ENCODE measurements around the gene PRX. TPM values are rescaled to one million over a fixed set of nuclear protein-coding genes. Genes with fewer than 3 reads are reported as not detected.

PRX gene
- polyA plus RNA-seq, 1 donor (not counting 4 experiments of a cell fraction or from before 2014, with no cell fraction given), result 0.42 TPM

DNA sequence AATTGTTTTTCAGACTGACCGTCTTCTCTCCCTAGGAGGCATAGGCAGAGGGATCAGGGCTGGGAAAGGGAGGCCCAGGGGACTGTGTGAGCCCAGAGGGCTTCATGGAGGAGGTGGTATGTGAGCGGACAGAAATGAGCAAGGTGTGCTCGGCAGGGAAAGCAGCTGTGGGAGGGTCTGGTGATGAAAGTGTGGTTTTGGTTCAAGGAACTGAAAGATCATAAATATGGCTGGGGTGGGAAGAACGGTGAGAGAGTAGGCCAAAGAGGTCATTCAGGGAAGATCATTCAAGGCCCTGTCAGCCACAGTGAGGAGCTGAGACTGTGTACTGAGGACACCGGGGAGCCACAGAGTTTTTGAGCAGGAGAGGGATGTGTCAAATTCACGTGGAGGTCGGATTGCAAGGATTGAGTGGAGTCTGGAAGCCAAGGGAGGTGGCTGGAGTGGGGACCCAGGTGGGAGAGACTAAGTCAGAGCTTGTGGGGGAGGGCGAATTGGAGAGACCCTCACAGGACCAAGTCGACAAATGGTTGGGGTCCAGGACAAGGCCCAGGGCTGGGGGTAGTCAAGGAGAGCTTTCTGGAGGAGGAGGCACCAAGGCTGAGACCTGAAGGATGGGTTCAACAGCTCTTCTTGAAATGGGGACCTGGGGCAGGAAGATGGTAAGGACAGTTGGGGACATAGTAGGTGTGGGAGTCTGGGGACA is 57.0 kb downstream of the PRX start:
- no peak overlapping the region for H3K4me2 ChIP-seq (ENCODE audit: control insufficient read depth, extremely low read depth, insufficient read depth, low read depth, low read length)
- FAIRE-seq (no peak), DNase-seq (ENCODE audit: low read depth, low spot score) (no peak)
- no peaks in the 10 kb centered on the region for H3K9me3 ChIP-seq (ENCODE audit: control insufficient read depth, low read depth, low read length)
- no peaks in the 10 kb centered on the region for H4K20me1 ChIP-seq (ENCODE audit: control insufficient read depth, extremely low read depth, insufficient read depth, low read length)
- no peak overlapping the region for H3K27ac ChIP-seq (ENCODE audit: control insufficient read depth, insufficient read depth, low read length)
- H3K9me1 ChIP-seq (ENCODE audit: control insufficient read depth, extremely low read depth, insufficient read depth, low read length), result no peaks in the 10 kb centered on the region
- H2AFZ ChIP-seq (ENCODE audit: control insufficient read depth, low read length), result no peak overlapping the region
- dilution Hi-C loops (cut with MboI; ENCODE audit: extremely low pct_ligation_motif_present, low sequenced_read_pairs), result no loop called here
- TF ChIP-seq, protein P1, sequence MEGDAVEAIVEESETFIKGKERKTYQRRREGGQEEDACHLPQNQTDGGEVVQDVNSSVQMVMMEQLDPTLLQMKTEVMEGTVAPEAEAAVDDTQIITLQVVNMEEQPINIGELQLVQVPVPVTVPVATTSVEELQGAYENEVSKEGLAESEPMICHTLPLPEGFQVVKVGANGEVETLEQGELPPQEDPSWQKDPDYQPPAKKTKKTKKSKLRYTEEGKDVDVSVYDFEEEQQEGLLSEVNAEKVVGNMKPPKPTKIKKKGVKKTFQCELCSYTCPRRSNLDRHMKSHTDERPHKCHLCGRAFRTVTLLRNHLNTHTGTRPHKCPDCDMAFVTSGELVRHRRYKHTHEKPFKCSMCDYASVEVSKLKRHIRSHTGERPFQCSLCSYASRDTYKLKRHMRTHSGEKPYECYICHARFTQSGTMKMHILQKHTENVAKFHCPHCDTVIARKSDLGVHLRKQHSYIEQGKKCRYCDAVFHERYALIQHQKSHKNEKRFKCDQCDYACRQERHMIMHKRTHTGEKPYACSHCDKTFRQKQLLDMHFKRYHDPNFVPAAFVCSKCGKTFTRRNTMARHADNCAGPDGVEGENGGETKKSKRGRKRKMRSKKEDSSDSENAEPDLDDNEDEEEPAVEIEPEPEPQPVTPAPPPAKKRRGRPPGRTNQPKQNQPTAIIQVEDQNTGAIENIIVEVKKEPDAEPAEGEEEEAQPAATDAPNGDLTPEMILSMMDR (optimal IDR thresholded peaks at IDR 0.05 in 1 of 3, IDR thresholded peaks at IDR 0.05 in 1 of 3, conservative IDR thresholded peaks at IDR 0.05 in 1 of 3; ENCODE audit: extremely low read depth in 1 of 3, insufficient read depth in 2 of 3, low read length in 3 of 3), result no peak
- no peak for TF ChIP-seq EZH2 (IDR thresholded peaks at IDR 0.05; ENCODE audit: low read length)
- H3K79me2 ChIP-seq (ENCODE audit: control insufficient read depth, insufficient read depth, low read length), result peaks cover 2% of the 10 kb centered on the region
- no peaks in the 10 kb centered on the region for H3K27me3 ChIP-seq (ENCODE audit: control insufficient read depth, extremely low read depth, insufficient read depth, low read length)
- H3K4me3 ChIP-seq (ENCODE audit: control insufficient read depth in 2 of 3, extremely low read depth in 1 of 3, insufficient read depth in 2 of 3, low read depth in 1 of 3, low read length in 3 of 3), result no peak overlapping the region
- no peak overlapping the region for H3K9ac ChIP-seq (ENCODE audit: control insufficient read depth, extremely low read depth, insufficient read depth, low read length)
- H3K4me1 ChIP-seq (ENCODE audit: control insufficient read depth, extremely low read depth, insufficient read depth, low read length), result no peaks in the 10 kb centered on the region
- H3K36me3 ChIP-seq (ENCODE audit: control insufficient read depth in 2 of 2, extremely low read depth in 1 of 2, insufficient read depth in 2 of 2, low read length in 2 of 2), result peaks cover 0 to 8% of the 10 kb centered on the region in 2 experiments

DNA sequence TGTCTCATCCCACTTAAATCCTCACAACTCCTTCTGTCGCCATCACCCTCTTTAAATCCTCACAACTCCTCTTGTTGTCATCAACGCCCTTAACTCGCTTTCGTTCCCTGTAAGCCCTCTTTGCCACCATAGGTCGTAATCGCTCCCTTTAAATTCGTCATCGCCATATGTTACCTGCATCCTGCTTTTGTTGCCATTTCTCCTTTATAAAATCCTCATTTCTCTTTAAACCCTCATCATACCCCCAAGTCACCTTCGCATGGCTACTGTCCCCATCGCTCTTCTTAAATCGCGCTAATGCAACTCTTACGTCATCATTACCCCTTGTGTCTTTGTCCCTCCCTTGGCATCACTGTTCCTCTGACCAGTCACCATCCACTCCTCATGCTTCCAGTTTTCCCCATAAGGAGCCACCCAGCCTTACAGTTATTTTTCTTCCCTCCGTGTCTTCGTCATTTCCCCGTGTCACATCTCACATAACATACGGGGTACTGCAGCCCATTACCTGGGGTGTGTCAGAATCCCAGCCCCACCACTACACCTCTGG is 64.1 kb downstream of the PRX start:
- Histone ChIP-seq H3K36me3 (ENCODE audit: control insufficient read depth in 2 of 2, extremely low read depth in 1 of 2, insufficient read depth in 2 of 2, low read length in 2 of 2) (peaks cover 0 to 4% of the 10 kb centered on the region in 2 experiments), H3K9ac (ENCODE audit: control insufficient read depth, extremely low read depth, insufficient read depth, low read length) (peak overlapping the region; percentile 78), H2AFZ (ENCODE audit: control insufficient read depth, low read length) (peak overlapping the region; percentile 86), H3K4me2 (ENCODE audit: control insufficient read depth, extremely low read depth, insufficient read depth, low read depth, low read length) (peak overlapping the region; percentile 89), H3K27me3 (ENCODE audit: control insufficient read depth, extremely low read depth, insufficient read depth, low read length) (no peaks in the 10 kb centered on the region), H3K9me3 (ENCODE audit: control insufficient read depth, low read depth, low read length) (no peaks in the 10 kb centered on the region), H3K27ac (ENCODE audit: control insufficient read depth, insufficient read depth, low read length) (peak overlapping the region; percentile 82), H3K4me3 (ENCODE audit: control insufficient read depth in 2 of 3, extremely low read depth in 1 of 3, insufficient read depth in 2 of 3, low read depth in 1 of 3, low read length in 3 of 3) (peak overlapping the region; percentile 70 to 87 (median 78)), H3K79me2 (ENCODE audit: control insufficient read depth, insufficient read depth, low read length) (peaks cover 33% of the 10 kb centered on the region), H4K20me1 (ENCODE audit: control insufficient read depth, extremely low read depth, insufficient read depth, low read length) (no peaks in the 10 kb centered on the region), H3K4me1 (ENCODE audit: control insufficient read depth, extremely low read depth, insufficient read depth, low read length) (peaks cover 9% of the 10 kb centered on the region), H3K9me1 (ENCODE audit: control insufficient read depth, extremely low read depth, insufficient read depth, low read length) (no peaks in the 10 kb centered on the region)
- FAIRE-seq (no peak), DNase-seq (ENCODE audit: low read depth, low spot score) (no peak)
- dilution Hi-C loops (cut with MboI; ENCODE audit: extremely low pct_ligation_motif_present, low sequenced_read_pairs), result no loop called here
- no peak for TF ChIP-seq EZH2 (IDR thresholded peaks at IDR 0.05; ENCODE audit: low read length)
- TF ChIP-seq, protein P1 (optimal IDR thresholded peaks at IDR 0.05 in 1 of 3, IDR thresholded peaks at IDR 0.05 in 1 of 3, conservative IDR thresholded peaks at IDR 0.05 in 1 of 3; ENCODE audit: extremely low read depth in 1 of 3, insufficient read depth in 2 of 3, low read length in 3 of 3), result no peak

Data from keratinocyte (primary cell).